NCI-H2029 treated with DMSO at 0.1 percent for 48 hours (cell line): ENCODE results near the gene TKT.

Experiments
- DNase-seq: peaks from one replicate; lab custom pipeline; 2025; lab: John Stamatoyannopoulos, UW

The TKT gene

DNA sequence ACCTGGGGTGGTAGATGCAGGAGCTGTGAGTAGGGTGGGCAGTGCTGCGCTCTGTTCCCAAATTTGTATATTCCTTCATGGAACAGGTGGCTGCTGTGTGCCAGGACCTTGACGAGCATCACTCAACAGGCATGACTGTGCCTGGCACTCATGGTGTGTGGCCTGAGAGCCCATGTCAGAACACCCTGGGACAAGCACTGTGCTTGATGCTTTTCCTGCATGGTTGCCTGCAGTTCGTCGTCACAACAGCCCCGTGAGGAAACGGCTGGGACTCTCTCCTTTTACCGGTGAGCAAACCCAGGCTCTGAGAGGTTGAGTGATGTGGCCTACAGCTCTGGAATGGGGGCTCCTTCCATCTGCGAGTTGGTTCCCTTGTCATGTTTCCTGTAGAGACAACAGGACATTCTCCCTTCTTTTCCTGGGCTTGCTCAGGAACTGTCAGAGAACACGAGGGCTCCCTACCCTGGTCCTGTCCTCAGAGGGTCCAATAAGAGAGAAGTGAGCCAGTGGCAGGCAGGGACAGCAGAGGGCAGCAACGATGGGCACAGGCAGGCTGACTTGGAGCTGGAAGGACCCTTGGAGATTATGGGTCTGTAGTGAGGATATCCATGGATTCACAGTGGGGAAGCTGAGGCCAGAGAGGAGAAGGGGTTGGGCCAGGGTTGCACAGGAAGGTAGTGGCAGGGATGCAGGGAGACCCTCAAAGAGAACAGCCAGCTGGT, 57.4 kb downstream of the TKT start:
- DNase-seq, result no peak

DNA sequence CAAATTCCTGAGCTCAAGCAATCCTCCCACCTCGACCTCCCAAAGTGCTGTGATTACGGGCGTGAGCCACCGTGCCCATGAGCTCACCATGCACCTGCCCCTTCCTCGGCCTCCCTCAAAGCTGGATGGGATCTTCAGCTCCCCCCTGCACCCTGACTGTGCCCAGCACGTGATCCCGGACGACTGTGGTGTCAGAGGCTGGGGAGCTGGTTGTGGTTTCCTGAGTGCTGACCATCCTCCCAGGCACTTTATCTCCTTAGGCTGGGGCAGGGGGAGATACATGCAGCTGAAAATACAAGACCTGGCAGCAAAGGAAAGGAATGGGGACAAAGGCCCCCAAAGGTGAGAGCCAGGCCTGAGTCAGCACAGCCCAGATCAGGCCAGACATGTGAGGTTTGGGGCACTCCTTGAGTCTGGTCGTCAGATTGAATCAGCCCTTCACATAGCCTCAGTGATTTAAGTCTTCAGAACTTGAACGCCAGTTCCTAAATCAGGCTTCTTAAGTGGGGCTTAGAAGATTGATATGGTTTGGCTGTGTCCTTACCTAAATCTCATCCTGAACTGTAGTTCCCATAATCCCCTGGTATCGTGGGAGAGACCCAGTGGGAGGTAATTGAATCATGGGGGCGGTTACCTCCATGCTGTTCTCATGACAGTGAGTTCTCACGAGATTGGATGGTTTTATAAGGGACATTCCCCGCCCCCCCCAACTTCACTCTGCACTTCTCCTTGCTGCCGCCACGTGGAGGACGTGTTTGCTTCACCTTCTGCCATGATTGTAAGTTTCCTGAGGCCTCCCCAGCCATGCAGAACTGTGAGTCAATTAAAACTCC, 59.0 kb downstream of the TKT start:
- no peak for DNase-seq

DNA sequence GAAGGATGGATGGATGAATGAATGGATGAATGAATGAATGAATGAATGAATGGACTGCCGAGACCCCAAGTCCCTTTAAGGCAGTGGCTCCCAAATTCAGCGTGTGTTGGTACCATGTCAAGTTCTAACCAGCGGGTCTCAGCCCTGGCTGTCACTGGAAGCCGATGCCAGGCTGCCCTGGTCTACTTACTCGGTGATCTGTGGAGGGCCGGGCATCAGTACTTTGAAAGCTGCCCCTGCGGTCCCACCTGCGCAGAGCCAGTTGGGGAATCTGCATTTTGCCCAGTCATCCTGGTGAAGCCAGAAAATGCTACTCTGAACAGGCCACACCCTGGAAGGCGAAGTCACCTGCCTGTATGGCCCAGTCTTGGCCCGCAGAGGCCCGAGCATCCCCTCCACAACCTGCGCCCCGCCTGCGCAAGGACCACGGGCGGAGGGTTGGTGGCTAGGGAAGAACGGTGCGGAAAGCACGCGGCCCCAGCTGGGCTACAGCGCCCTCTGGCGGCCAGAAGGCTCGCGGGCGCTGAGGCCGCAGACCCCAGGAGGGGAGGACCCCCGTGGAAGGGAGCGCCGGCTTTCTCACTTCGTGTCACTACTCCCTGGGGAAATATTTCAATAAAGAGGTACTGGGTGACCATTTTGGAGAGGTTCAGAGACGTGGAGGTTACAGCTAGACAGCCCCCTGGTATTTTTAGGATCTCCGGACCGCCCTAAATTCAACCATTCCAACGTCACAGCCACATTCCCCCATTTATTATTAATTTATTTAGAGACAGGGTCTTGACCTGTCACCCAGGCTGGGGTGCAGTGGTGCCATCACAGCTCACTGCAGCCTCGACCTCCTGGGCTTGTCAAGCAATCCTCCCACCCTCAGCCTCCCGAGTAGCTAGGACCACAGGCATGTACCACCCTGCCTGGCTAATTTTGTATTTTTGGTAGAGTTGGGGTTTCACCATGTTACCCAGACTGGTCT, 59.9 kb downstream of the TKT start:
- DNase-seq, result no peak

DNA sequence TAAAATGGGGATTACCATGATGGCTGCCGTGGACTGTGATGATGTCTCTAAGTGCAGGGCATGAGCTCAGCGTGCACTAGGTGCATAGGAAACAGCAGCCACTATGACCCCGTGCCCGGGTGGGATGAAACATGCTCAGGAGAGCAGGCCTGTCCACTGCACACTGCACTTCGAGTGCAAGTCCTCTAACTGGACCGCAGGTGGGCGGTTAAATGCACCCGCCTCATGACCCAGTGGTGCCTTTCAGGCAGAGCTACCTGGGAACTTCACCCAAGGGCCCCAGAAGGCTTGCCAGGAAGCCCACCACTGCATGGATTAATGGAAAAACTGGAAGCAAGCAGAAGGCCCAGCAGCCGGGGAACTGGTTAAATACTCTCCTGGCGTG, 60.8 kb downstream of the TKT start:
- no peak for DNase-seq

DNA sequence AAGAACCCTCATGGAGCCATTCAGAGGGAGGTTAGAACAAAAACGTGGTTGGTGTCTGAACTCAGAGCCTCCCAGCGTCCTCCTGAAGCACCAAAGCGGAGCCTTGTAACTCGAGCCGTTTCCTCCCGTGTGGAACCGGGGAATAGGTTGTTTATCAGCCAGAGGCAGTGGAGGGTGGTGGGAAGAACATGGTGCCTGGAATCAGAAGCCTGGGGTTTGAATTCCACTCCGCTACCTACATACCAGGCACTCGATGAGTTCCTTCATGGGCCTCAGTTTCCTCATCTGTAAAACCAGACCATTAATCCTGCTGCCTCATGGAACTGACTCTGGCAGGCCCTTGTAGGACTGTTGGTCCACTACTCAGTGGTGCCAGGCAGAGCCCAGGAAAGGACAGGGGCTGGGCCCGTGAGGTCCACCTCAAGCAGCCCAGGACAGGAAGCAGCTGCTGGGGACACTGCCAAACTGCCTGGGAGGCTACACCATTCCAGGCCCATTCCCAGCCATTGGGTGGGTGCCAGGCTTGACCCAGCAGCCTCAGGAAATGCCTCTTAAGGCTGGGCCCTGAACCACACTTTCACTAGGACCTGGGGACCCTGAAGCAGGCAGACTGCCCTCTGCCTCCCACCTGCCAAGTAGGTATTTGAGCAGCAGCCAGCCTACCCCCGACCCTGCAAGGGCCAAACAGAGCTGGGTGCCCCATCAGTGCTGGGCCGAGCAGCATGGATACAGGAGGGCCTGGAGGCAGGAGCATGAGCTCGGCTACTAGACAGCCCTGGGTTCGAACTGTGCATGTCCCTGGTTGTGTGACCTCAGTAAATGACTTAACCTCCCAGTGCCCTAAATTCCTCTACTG, 61.4 kb downstream of the TKT start:
- peak; percentile 16 for DNase-seq

DNA sequence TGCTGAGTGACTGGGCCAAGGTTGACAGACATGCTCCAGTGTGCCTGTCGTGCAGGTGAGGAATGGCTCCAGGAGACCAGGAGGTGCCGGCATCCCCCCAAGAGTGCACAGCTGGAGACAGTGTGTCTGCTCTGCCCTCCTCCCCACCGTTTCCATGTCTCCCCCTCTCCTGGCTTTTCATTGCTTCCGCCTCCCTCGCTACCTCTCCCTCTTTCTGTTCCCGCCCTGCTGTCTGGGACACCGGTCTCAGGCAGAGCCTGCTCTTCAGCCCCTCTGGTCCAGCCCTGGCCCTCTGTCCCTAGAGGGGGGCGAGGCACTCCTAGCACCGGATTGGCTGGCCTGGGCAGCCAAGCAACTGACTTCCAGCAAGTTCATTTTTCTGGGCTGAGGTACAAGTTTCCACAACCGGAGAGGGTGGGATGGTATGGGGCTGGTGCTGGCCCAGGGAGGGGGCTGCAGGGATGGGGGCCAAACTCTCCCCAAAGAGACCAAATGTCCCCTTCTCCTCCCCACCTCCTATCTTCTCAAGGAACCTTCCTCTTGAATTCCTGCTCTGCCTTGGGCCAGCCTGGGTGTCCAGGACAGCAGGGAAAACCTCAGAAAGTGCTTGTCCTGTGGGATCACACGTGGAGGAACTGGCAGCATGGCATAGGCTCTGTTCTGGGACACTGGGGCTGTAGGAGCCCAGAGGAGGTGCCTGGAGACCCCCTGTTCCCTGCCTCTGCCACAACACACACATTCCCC, 62.2 kb downstream of the TKT start:
- no peak for DNase-seq

DNA sequence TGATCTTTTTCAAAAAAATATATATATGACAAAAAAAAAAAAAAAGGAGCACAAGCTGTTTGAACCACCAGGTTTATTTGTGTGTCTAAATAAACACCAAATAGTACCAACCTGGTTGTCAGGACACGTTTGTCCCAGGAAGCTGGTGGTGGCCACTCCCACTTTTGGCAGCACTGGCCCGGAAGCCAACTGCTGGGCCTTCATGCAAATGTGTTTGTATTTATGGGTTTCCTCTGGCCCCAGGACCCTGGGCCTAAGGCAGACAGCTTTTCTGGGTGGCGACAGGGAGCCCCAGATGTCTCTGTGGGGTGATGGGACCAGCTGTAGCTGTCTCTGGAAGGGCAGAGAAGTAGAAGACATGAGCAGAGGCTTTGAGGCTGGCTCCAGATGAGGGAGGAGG, 63.2 kb downstream of the TKT start:
- DNase-seq, result no peak

DNA sequence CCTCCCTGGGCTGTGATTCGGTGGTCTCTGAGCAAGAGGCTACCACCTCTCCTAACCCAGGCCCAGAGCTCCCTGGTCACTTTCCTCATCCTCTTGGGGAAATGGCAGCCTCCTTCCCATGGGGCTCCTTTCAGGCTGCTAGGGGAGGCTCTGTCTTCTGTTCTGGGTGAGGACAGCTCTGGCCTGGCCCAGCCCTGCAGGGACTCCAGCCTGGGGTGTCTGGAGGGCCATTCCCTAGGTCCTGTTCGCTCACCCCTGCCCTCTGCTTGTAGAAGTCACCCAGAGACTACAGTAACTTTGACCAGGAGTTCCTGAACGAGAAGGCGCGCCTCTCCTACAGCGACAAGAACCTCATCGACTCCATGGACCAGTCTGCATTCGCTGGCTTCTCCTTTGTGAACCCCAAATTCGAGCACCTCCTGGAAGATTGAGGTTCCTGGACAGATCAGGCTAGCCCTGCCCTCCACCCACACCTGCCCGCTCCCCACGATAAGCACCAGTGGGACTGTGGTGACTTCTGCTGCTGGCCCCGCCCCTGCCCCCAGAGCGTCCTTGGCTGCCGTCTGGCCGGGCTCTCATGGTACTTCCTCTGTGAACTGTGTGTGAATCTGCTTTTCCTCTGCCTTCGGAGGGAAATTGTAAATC, 63.9 kb downstream of the TKT start:
- DNase-seq, result no peak

DNA sequence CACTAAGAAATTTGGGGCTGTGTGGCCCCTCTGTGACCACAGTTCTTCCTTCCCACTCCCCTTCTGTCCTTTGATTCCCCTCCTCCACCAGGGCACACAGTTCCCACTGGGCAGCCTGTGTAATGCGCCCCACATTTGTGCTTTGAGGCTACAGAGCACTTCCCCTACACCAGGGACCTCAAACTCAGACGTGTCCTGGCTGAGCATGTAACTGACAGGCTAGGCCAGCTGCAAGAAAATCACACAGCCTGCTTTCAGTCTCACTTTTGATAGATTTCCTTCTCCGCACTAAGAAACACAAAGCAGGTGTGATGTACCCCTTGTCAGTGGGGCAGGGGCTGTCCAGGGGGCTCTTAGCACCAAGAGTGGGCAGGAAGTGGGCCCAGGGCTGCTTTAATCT, 65.2 kb downstream of the TKT start:
- no peak for DNase-seq

DNA sequence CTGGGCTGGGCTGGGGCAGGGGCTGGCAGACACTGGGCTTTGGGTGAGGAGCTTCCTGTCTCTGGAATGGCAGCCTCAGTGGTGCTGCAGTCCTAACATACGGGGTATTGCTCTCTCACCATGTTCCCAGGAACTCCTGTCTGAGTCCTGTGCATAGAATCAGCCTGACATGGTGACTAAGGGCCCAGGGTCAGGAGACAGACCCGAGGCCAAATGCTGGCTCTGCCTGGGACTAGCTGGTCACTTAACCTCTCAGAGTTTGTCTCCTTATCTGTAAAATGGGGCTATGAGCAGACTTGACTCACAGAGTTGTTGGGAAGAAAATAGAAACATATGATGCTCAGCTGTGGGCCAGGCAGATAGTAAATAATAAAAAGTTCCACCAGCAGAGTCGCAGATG, 66.5 kb downstream of the TKT start:
- no peak for DNase-seq

DNA sequence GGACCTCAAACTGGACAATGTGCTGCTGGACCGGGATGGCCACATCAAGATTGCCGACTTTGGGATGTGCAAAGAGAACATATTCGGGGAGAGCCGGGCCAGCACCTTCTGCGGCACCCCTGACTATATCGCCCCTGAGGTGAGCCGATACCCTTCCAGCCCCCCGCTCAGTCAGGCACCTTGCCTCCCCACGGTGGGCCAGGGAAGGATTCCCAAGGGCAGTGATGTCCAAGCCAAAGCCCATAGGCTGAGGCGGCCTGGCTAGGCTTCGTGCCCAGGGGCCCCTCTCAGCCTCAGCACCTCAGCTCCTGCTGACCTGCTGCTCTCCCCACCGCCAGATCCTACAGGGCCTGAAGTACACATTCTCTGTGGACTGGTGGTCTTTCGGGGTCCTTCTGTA, 67.1 kb downstream of the TKT start:
- no peak for DNase-seq

DNA sequence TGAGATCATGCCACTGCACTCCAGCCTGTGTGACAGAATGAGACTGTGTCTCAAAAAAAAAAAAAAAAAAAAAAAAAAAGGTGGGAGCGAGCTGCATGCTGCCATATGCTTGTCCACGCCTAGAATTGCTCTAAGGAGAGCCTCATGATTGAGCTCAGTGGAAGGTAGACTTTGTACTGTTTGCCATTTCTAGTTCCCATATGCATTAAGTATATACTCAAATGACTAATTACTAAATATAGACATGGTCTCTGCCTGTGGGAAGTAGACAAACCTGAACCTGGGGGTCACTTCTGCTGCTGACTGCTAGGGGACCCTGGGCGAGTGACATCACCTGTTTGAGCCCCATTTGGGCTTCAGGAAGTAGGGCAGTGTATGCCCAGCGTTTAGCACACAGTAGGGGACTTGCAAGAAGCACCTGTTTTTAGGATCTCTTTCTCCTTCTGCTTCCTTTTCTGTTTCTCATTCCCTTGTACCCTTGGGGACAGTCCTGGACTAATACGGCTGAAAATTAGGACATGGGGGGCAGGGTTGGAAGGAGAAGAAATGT, 67.6 kb downstream of the TKT start:
- no peak for DNase-seq

DNA sequence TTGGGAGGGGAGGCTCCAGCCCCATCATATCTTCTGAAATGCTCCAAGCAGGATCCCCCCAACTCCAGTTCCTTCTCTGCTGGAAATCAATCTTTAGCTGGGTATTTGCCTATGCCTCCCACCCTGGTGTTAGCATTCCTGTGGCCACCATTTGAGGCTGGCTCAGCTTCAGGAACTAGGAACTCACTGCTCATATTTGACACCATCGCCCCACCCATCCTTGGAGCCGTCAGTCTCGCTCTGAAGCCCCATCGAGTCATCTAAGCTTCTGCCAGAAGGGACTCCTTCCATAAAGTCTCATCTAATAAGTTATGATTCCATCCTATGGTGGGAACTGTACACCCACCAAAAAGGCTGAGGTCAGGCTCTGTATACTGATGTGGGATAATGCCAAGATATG, 68.4 kb downstream of the TKT start:
- DNase-seq, result no peak

DNA sequence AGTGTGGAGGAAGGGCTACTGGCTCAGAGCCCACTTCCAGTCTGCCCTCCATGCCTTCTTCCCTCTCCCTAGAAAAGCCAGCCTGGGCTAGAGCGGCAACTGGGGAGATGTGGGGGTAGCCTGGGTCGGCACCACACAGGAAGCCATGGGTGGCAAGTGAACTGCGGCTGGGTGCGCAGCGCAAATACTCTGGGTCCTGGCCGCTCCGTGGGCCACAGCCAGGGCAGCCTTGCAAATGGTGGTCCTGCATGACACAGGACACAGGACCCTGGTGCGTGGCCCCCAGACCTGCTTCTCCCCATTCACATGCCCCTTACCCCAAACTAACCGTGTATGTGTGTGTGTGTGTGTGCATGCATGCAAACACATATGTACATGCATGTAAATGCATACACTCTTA, 69.1 kb downstream of the TKT start:
- no peak for DNase-seq

DNA sequence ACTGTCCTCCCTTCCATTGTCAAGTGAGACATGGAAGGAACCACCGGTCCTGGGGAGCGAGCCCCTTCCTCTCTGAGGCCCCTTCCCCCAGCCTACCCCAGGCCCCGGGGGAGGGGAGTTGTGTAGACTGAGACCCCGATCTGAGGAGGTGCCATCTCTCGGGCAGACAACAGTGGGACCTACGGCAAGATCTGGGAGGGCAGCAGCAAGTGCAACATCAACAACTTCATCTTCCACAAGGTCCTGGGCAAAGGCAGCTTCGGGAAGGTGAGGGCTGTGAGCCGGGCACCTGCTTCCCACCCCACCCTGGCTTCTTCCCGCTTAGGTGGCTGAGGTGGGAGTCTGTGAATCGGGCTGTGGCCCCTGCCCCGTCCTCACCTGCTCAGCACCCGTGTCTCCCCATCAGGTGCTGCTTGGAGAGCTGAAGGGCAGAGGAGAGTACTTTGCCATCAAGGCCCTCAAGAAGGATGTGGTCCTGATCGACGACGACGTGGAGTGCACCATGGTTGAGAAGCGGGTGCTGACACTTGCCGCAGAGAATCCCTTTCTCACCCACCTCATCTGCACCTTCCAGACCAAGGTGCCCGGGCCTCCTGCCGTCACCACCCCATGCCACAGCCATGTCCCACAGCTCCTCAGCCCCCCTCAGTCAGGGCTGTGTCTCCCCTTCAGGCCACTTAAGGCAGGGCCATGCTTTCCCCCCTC, 69.9 kb downstream of the TKT start:
- DNase-seq, result no peak

DNA sequence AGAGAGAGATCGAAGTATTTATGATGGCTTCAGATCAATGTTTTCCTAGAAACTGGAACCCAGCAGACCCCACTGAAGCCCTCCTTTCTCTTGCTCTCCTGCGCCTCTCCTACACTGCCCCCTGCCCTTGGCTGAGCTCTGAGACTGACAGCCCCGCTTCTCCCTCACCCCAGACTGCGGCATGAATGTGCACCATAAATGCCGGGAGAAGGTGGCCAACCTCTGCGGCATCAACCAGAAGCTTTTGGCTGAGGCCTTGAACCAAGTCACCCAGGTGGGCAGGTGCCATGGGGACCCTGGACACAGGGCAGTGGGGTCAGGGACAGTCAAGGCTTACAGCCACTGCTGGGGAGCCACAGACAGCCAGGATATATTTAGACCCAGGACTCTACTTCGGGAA, 71.1 kb downstream of the TKT start:
- DNase-seq, result no peak

DNA sequence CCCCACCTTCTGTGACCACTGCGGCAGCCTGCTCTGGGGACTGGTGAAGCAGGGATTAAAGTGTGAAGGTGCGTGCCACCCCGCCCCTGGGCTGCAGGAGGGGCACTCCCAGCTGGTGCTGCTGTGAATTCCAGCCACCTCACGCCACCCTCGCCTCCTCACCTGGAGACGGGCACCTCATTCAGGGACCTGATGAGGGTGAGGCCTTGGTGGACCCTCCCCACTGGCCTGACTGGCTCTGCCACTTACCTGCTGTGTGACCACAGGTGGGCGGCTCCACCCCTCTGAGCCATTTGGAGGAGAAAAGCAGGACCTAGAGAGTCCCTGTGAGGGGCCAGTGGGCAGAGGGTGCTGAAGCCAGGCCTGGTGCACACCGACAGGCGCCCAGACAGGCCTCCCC, 72.3 kb downstream of the TKT start:
- DNase-seq, result no peak

DNA sequence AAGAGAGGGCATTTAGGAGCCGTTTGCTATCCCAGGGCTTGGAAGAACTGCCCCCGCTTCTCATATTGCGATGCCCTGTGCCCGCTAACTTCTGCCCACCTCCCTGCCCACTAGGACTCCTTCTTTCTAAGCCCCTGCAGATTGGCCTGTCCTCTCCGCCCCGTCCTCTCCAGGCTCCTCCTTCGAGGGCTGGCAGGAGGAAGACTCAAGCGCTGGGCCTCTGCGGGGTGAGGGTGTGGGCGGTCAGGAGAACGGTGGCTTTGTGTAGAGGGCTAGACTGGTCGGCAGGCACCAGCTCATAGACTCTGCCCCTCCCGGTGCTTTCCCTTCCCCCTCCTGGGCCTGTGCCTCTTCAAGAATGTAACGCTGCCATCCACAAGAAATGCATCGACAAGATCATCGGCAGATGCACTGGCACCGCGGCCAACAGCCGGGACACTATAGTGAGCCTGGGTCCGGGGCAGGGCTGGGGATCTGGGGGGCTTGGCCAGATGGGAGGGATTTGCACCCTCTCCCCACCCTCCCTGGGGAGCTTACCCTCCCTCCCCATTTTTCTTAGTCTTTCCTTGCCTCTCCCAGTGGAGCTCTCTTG, 73.0 kb downstream of the TKT start:
- DNase-seq, result no peak

DNA sequence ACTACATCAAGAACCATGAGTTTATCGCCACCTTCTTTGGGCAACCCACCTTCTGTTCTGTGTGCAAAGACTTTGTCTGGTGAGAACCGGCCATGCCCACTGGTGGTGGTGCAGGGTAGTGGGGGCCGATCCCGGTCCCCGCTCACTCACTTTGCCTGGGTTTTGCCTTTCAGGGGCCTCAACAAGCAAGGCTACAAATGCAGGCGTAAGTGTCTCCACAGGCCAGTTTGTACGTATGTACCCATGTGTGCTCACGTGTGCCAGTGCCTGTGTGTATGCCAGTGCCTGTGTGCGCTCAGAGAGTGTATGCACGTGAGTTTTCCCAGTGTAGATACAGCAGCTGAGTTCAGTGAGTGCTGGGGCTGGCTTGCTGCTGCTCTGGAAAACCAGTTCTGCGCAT, 74.3 kb downstream of the TKT start:
- DNase-seq, result no peak
